ENCODE measurements around the gene ZNF462.

ZNF462 gene

GRCh38 chr9:106874031-106874430 lies 11.1 kb downstream of the ZNF462 start:
- Histone ChIP-seq H2BK120ac (ENCODE audit: low read depth, low read length) (no peak overlapping the region), H3K36me3 (replicated peaks in 1 of 2; ENCODE audit: control insufficient read depth in 2 of 2, insufficient read depth in 2 of 2, low read length in 2 of 2) (peaks cover 0 to 92% of the 10 kb centered on the region in 2 donors), H3K4me3 (ENCODE audit: low read length in 2 of 2) (no peak overlapping the region), H3K4me2 (ENCODE audit: insufficient read depth, low read length, poor library complexity, severe bottlenecking) (no peak overlapping the region), H2BK15ac (ENCODE audit: low read length) (no peak overlapping the region), H3K27me3 (ENCODE audit: control insufficient read depth in 3 of 3, insufficient read depth in 3 of 3, low read depth in 1 of 3, low read length in 3 of 3) (no peaks in the 10 kb centered on the region), H4K91ac (ENCODE audit: low read depth, low read length, poor library complexity) (no peak overlapping the region), H3K79me1 (ENCODE audit: low read depth, low read length) (no peaks in the 10 kb centered on the region), H4K8ac (ENCODE audit: low read depth, low read length) (no peak overlapping the region), H2AFZ (ENCODE audit: low read length) (no peak overlapping the region), H3K14ac (ENCODE audit: low read length) (no peak overlapping the region), H3K27ac (replicated peaks; ENCODE audit: low read length) (no peak overlapping the region), H2BK12ac (ENCODE audit: low read length) (no peak overlapping the region), H3K9me3 (replicated peaks in 1 of 2; ENCODE audit: control insufficient read depth in 2 of 2, insufficient read depth in 1 of 2, low read depth in 1 of 2, low read length in 2 of 2) (peaks cover 0 to 68% of the 10 kb centered on the region in 2 donors), H3K4me1 (ENCODE audit: control insufficient read depth in 2 of 2, insufficient read depth in 1 of 2, low read depth in 1 of 2, low read length in 2 of 2) (peaks cover 0 to 23% of the 10 kb centered on the region in 2 donors), H3K4ac (ENCODE audit: low read length) (no peak overlapping the region), H3K18ac (ENCODE audit: low read length) (no peak overlapping the region), H2BK5ac (ENCODE audit: low read length) (no peak overlapping the region), H3K9ac (ENCODE audit: low read depth, low read length, poor library complexity) (no peak overlapping the region), H3K23ac (ENCODE audit: low read depth, low read length, poor library complexity) (no peak overlapping the region), H2AK5ac (ENCODE audit: low read depth, low read length) (no peak overlapping the region)
- DNase-seq (ENCODE audit: low spot score): no peak
- WGBS, 2 donors (ENCODE audit: extremely low coverage in 2 of 2, insufficient read length in 2 of 2, insufficient replicate concordance in 1 of 2): no CpG with 5 or more reads among the region's 3 CpGs

- no peaks in the 10 kb centered on the region for H3K79me1 ChIP-seq (ENCODE audit: low read depth, low read length)
- no peaks in the 10 kb centered on the region for H3K27me3 ChIP-seq (ENCODE audit: control insufficient read depth in 3 of 3, insufficient read depth in 3 of 3, low read depth in 1 of 3, low read length in 3 of 3)
- H4K8ac ChIP-seq (ENCODE audit: low read depth, low read length): no peak overlapping the region
- no peak overlapping the region for H2AK5ac ChIP-seq (ENCODE audit: low read depth, low read length)
- no peak for DNase-seq (ENCODE audit: low spot score)
- H3K9ac ChIP-seq (ENCODE audit: low read depth, low read length, poor library complexity): no peak overlapping the region
- H2BK5ac ChIP-seq (ENCODE audit: low read length): no peak overlapping the region
- no peak overlapping the region for H4K91ac ChIP-seq (ENCODE audit: low read depth, low read length, poor library complexity)
- H2BK120ac ChIP-seq (ENCODE audit: low read depth, low read length): no peak overlapping the region
- no peak overlapping the region for H3K14ac ChIP-seq (ENCODE audit: low read length)
- no peak overlapping the region for H3K4me3 ChIP-seq (ENCODE audit: low read length in 2 of 2)
- H2BK12ac ChIP-seq (ENCODE audit: low read length): no peak overlapping the region
- peaks cover 0 to 62% of the 10 kb centered on the region in 2 donors for H3K9me3 ChIP-seq (replicated peaks in 1 of 2; ENCODE audit: control insufficient read depth in 2 of 2, insufficient read depth in 1 of 2, low read depth in 1 of 2, low read length in 2 of 2)
- H3K23ac ChIP-seq (ENCODE audit: low read depth, low read length, poor library complexity): no peak overlapping the region
- no peak overlapping the region for H2AFZ ChIP-seq (ENCODE audit: low read length)
- peaks cover 0 to 91% of the 10 kb centered on the region in 2 donors for H3K36me3 ChIP-seq (replicated peaks in 1 of 2; ENCODE audit: control insufficient read depth in 2 of 2, insufficient read depth in 2 of 2, low read length in 2 of 2)
- no peak overlapping the region for H3K4me2 ChIP-seq (ENCODE audit: insufficient read depth, low read length, poor library complexity, severe bottlenecking)
- WGBS, 2 donors (ENCODE audit: extremely low coverage in 2 of 2, insufficient read length in 2 of 2, insufficient replicate concordance in 1 of 2): no CpG with 5 or more reads among the region's 2 CpGs
- peaks cover 0 to 25% of the 10 kb centered on the region in 2 donors for H3K4me1 ChIP-seq (ENCODE audit: control insufficient read depth in 2 of 2, insufficient read depth in 1 of 2, low read depth in 1 of 2, low read length in 2 of 2)
- no peak overlapping the region for H2BK15ac ChIP-seq (ENCODE audit: low read length)
- H3K4ac ChIP-seq (ENCODE audit: low read length): no peak overlapping the region
- H3K27ac ChIP-seq (replicated peaks; ENCODE audit: low read length): no peak overlapping the region
- H3K18ac ChIP-seq (ENCODE audit: low read length): no peak overlapping the region
Observed at GRCh38 chr9:106874652-106875051, 11.7 kb downstream of the ZNF462 start.

DNA sequence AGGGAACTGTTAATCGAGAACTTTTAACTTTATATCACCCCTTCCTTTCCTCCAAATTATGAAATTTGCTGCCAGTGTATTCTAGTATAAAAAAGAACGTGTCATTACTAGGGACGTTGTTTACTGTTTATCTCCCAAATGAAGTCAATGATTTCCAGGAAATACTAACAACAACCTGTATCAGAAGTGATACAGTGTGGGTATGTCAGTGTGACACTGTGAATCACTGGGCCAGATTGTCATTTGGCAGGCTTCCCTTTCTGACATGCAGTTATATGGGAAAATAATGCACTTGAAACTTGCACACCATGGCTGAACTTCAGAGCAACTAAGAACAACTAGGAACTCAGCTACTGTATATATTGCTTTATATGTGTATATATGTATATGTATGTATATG lies 12.6 kb downstream of the ZNF462 start:
- H2BK5ac ChIP-seq (ENCODE audit: low read length): no peak overlapping the region
- H3K27ac ChIP-seq (replicated peaks; ENCODE audit: low read length): no peak overlapping the region
- H4K8ac ChIP-seq (ENCODE audit: low read depth, low read length): no peak overlapping the region
- no peak overlapping the region for H3K14ac ChIP-seq (ENCODE audit: low read length)
- no peak overlapping the region for H3K23ac ChIP-seq (ENCODE audit: low read depth, low read length, poor library complexity)
- H3K4me2 ChIP-seq (ENCODE audit: insufficient read depth, low read length, poor library complexity, severe bottlenecking): no peak overlapping the region
- H3K27me3 ChIP-seq (ENCODE audit: control insufficient read depth in 3 of 3, insufficient read depth in 3 of 3, low read depth in 1 of 3, low read length in 3 of 3): no peaks in the 10 kb centered on the region
- H3K9ac ChIP-seq (ENCODE audit: low read depth, low read length, poor library complexity): no peak overlapping the region
- no peak overlapping the region for H2BK120ac ChIP-seq (ENCODE audit: low read depth, low read length)
- H3K9me3 ChIP-seq (replicated peaks in 1 of 2; ENCODE audit: control insufficient read depth in 2 of 2, insufficient read depth in 1 of 2, low read depth in 1 of 2, low read length in 2 of 2): peaks cover 0 to 60% of the 10 kb centered on the region in 2 donors
- no peak overlapping the region for H3K4ac ChIP-seq (ENCODE audit: low read length)
- H3K79me1 ChIP-seq (ENCODE audit: low read depth, low read length): no peaks in the 10 kb centered on the region
- no peak overlapping the region for H2AK5ac ChIP-seq (ENCODE audit: low read depth, low read length)
- DNase-seq (ENCODE audit: low spot score): no peak
- peaks cover 0 to 29% of the 10 kb centered on the region in 2 donors for H3K4me1 ChIP-seq (ENCODE audit: control insufficient read depth in 2 of 2, insufficient read depth in 1 of 2, low read depth in 1 of 2, low read length in 2 of 2)
- peaks cover 3 to 91% of the 10 kb centered on the region in 2 donors for H3K36me3 ChIP-seq (replicated peaks in 1 of 2; ENCODE audit: control insufficient read depth in 2 of 2, insufficient read depth in 2 of 2, low read length in 2 of 2)
- H2AFZ ChIP-seq (ENCODE audit: low read length): no peak overlapping the region
- no peak overlapping the region for H3K18ac ChIP-seq (ENCODE audit: low read length)
- WGBS, 2 donors (ENCODE audit: extremely low coverage in 2 of 2, insufficient read length in 2 of 2, insufficient replicate concordance in 1 of 2): no CpG with 5 or more reads among the region's 3 CpGs
- H2BK12ac ChIP-seq (ENCODE audit: low read length): no peak overlapping the region
- no peak overlapping the region for H4K91ac ChIP-seq (ENCODE audit: low read depth, low read length, poor library complexity)
- no peak overlapping the region for H3K4me3 ChIP-seq (ENCODE audit: low read length in 2 of 2)
- H2BK15ac ChIP-seq (ENCODE audit: low read length): no peak overlapping the region

GRCh38 chr9:106877345-106877744 lies 14.4 kb downstream of the ZNF462 start:
- H3K14ac ChIP-seq (ENCODE audit: low read length): no peak overlapping the region
- H3K27me3 ChIP-seq (ENCODE audit: control insufficient read depth in 3 of 3, insufficient read depth in 3 of 3, low read depth in 1 of 3, low read length in 3 of 3): no peaks in the 10 kb centered on the region
- no peak overlapping the region for H3K9ac ChIP-seq (ENCODE audit: low read depth, low read length, poor library complexity)
- H3K36me3 ChIP-seq (replicated peaks in 1 of 2; ENCODE audit: control insufficient read depth in 2 of 2, insufficient read depth in 2 of 2, low read length in 2 of 2): peaks cover 3 to 89% of the 10 kb centered on the region in 2 donors
- H3K79me1 ChIP-seq (ENCODE audit: low read depth, low read length): peaks cover 4% of the 10 kb centered on the region
- no peak overlapping the region for H3K4ac ChIP-seq (ENCODE audit: low read length)
- DNase-seq (ENCODE audit: low spot score): no peak
- H4K91ac ChIP-seq (ENCODE audit: low read depth, low read length, poor library complexity): no peak overlapping the region
- no peak overlapping the region for H2BK120ac ChIP-seq (ENCODE audit: low read depth, low read length)
- no peak overlapping the region for H3K18ac ChIP-seq (ENCODE audit: low read length)
- no peak overlapping the region for H3K23ac ChIP-seq (ENCODE audit: low read depth, low read length, poor library complexity)
- no peak overlapping the region for H2BK12ac ChIP-seq (ENCODE audit: low read length)
- H2BK15ac ChIP-seq (ENCODE audit: low read length): no peak overlapping the region
- no CpG with 5 or more reads among the region's 6 CpGs for whole genome bisulfite sequencing, 2 donors (ENCODE audit: extremely low coverage in 2 of 2, insufficient read length in 2 of 2, insufficient replicate concordance in 1 of 2)
- H3K9me3 ChIP-seq (replicated peaks in 1 of 2; ENCODE audit: control insufficient read depth in 2 of 2, insufficient read depth in 1 of 2, low read depth in 1 of 2, low read length in 2 of 2): peaks cover 0 to 59% of the 10 kb centered on the region in 2 donors
- no peak overlapping the region for H3K4me3 ChIP-seq (ENCODE audit: low read length in 2 of 2)
- peaks cover 0 to 23% of the 10 kb centered on the region in 2 donors for H3K4me1 ChIP-seq (ENCODE audit: control insufficient read depth in 2 of 2, insufficient read depth in 1 of 2, low read depth in 1 of 2, low read length in 2 of 2)
- no peak overlapping the region for H2AK5ac ChIP-seq (ENCODE audit: low read depth, low read length)
- no peak overlapping the region for H2AFZ ChIP-seq (ENCODE audit: low read length)
- no peak overlapping the region for H2BK5ac ChIP-seq (ENCODE audit: low read length)
- no peak overlapping the region for H4K8ac ChIP-seq (ENCODE audit: low read depth, low read length)
- no peak overlapping the region for H3K27ac ChIP-seq (replicated peaks; ENCODE audit: low read length)
- no peak overlapping the region for H3K4me2 ChIP-seq (ENCODE audit: insufficient read depth, low read length, poor library complexity, severe bottlenecking)

All from neuronal stem cell (in vitro differentiated cells).